HepG2 (cell line): ENCODE data around the gene ARHGAP10.

Experiments
- CCDC6 ChIP-seq: sonication (generic); formaldehyde crosslinking; IDR thresholded peaks from 2 replicates; pipeline ENCODE4 v1.8.1; 2022; ENCODE audit warnings: mild to moderate bottlenecking, missing genetic modification reagents, moderate library complexity
- ELF1 ChIP-seq: sonication (generic); formaldehyde crosslinking; IDR thresholded peaks from 2 replicates; pipeline ENCODE4 v1.4.0; 2020; ENCODE audit warnings: missing genetic modification reagents
- MED8 ChIP-seq: sonication (generic); formaldehyde crosslinking; IDR thresholded peaks from 2 replicates; pipeline ENCODE4 v1.8.1; 2023; ENCODE audit warnings: mild to moderate bottlenecking, missing genetic modification reagents; ENCODE audit not compliant: insufficient replicate concordance
- POLR2AphosphoS5 ChIP-seq: IDR thresholded peaks from 2 replicates; pipeline ENCODE4 v1.6.1; 2012; ENCODE audit warnings: low read depth, low read length
- SMAD9 ChIP-seq: sonication (generic); formaldehyde crosslinking; IDR thresholded peaks from 2 replicates; pipeline ENCODE4 v1.5.1; 2020; ENCODE audit warnings: mild to moderate bottlenecking, missing genetic modification reagents
- ZMYM4 ChIP-seq: sonication (generic); formaldehyde crosslinking; IDR thresholded peaks from 2 replicates; pipeline ENCODE4 v1.8.1; 2023; ENCODE audit warnings: mild to moderate bottlenecking, missing genetic modification reagents
- ZNF468 ChIP-seq: sonication (generic); formaldehyde crosslinking; IDR thresholded peaks from 2 replicates; pipeline ENCODE4 v1.8.0; 2022; ENCODE audit warnings: mild to moderate bottlenecking, moderate library complexity, missing genetic modification reagents
- TF ChIP-seq, protein P1 (sequence below): IDR thresholded peaks from 2 replicates; pipeline ENCODE4 v1.6.1; 2016; ENCODE audit warnings: control low read depth
- TF ChIP-seq, protein P2 (sequence below): sonication (generic); formaldehyde crosslinking; IDR thresholded peaks from 2 replicates; pipeline ENCODE4 v1.9.0; 2021; ENCODE audit warnings: mild to moderate bottlenecking, missing genetic modification reagents
- TF ChIP-seq, protein P3 (sequence below): sonication (generic); formaldehyde crosslinking; IDR thresholded peaks from 2 replicates; pipeline ENCODE4 v1.5.0; 2020; ENCODE audit warnings: mild to moderate bottlenecking, missing genetic modification reagents, moderate library complexity
- TF ChIP-seq, protein P4 (sequence below): sonication (generic); formaldehyde crosslinking; IDR thresholded peaks from 2 replicates; pipeline ENCODE4 v1.4.0; 2020; ENCODE audit warnings: missing genetic modification reagents, mild to moderate bottlenecking, borderline replicate concordance

DNA sequence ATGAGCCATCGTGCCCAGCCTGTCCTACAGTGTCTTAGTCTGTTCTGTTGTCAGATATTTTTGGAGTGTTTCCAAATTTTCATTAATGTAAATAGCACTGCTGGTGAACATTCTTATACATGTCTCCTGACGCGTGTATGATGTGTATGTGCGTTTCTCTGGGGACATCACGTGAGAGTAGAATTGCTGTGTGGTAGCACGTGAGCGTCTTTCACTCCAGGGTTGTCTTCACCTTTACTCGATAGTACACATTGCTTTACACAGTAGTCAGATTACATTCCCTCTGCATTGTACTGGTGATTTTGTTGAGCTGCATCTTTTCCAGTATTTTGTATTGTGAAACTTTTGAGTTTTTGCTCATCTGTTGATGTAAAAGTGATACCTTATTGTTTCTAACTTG is 60.0 kb downstream of the ARHGAP10 start:
- TF ChIP-seq MED8 (CRISPR knock-in tag), result no peak
- TF ChIP-seq, protein P1, sequence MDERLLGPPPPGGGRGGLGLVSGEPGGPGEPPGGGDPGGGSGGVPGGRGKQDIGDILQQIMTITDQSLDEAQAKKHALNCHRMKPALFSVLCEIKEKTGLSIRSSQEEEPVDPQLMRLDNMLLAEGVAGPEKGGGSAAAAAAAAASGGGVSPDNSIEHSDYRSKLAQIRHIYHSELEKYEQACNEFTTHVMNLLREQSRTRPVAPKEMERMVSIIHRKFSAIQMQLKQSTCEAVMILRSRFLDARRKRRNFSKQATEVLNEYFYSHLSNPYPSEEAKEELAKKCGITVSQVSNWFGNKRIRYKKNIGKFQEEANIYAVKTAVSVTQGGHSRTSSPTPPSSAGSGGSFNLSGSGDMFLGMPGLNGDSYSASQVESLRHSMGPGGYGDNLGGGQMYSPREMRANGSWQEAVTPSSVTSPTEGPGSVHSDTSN, result no peak
- TF ChIP-seq, protein P2, sequence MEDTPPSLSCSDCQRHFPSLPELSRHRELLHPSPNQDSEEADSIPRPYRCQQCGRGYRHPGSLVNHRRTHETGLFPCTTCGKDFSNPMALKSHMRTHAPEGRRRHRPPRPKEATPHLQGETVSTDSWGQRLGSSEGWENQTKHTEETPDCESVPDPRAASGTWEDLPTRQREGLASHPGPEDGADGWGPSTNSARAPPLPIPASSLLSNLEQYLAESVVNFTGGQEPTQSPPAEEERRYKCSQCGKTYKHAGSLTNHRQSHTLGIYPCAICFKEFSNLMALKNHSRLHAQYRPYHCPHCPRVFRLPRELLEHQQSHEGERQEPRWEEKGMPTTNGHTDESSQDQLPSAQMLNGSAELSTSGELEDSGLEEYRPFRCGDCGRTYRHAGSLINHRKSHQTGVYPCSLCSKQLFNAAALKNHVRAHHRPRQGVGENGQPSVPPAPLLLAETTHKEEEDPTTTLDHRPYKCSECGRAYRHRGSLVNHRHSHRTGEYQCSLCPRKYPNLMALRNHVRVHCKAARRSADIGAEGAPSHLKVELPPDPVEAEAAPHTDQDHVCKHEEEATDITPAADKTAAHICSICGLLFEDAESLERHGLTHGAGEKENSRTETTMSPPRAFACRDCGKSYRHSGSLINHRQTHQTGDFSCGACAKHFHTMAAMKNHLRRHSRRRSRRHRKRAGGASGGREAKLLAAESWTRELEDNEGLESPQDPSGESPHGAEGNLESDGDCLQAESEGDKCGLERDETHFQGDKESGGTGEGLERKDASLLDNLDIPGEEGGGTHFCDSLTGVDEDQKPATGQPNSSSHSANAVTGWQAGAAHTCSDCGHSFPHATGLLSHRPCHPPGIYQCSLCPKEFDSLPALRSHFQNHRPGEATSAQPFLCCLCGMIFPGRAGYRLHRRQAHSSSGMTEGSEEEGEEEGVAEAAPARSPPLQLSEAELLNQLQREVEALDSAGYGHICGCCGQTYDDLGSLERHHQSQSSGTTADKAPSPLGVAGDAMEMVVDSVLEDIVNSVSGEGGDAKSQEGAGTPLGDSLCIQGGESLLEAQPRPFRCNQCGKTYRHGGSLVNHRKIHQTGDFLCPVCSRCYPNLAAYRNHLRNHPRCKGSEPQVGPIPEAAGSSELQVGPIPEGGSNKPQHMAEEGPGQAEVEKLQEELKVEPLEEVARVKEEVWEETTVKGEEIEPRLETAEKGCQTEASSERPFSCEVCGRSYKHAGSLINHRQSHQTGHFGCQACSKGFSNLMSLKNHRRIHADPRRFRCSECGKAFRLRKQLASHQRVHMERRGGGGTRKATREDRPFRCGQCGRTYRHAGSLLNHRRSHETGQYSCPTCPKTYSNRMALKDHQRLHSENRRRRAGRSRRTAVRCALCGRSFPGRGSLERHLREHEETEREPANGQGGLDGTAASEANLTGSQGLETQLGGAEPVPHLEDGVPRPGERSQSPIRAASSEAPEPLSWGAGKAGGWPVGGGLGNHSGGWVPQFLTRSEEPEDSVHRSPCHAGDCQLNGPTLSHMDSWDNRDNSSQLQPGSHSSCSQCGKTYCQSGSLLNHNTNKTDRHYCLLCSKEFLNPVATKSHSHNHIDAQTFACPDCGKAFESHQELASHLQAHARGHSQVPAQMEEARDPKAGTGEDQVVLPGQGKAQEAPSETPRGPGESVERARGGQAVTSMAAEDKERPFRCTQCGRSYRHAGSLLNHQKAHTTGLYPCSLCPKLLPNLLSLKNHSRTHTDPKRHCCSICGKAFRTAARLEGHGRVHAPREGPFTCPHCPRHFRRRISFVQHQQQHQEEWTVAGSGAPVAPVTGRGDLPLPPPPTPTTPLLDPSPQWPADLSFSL, result no peak
- TF ChIP-seq ZMYM4 (CRISPR knock-in tag), result no peak
- TF ChIP-seq, protein P3, sequence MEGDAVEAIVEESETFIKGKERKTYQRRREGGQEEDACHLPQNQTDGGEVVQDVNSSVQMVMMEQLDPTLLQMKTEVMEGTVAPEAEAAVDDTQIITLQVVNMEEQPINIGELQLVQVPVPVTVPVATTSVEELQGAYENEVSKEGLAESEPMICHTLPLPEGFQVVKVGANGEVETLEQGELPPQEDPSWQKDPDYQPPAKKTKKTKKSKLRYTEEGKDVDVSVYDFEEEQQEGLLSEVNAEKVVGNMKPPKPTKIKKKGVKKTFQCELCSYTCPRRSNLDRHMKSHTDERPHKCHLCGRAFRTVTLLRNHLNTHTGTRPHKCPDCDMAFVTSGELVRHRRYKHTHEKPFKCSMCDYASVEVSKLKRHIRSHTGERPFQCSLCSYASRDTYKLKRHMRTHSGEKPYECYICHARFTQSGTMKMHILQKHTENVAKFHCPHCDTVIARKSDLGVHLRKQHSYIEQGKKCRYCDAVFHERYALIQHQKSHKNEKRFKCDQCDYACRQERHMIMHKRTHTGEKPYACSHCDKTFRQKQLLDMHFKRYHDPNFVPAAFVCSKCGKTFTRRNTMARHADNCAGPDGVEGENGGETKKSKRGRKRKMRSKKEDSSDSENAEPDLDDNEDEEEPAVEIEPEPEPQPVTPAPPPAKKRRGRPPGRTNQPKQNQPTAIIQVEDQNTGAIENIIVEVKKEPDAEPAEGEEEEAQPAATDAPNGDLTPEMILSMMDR (CRISPR knock-in tag), result no peak
- no peak for TF ChIP-seq POLR2AphosphoS5
- no peak for TF ChIP-seq ELF1
- no peak for TF ChIP-seq ZNF468 (CRISPR knock-in tag)
- no peak for TF ChIP-seq CCDC6 (CRISPR knock-in tag)
- TF ChIP-seq, protein P4, sequence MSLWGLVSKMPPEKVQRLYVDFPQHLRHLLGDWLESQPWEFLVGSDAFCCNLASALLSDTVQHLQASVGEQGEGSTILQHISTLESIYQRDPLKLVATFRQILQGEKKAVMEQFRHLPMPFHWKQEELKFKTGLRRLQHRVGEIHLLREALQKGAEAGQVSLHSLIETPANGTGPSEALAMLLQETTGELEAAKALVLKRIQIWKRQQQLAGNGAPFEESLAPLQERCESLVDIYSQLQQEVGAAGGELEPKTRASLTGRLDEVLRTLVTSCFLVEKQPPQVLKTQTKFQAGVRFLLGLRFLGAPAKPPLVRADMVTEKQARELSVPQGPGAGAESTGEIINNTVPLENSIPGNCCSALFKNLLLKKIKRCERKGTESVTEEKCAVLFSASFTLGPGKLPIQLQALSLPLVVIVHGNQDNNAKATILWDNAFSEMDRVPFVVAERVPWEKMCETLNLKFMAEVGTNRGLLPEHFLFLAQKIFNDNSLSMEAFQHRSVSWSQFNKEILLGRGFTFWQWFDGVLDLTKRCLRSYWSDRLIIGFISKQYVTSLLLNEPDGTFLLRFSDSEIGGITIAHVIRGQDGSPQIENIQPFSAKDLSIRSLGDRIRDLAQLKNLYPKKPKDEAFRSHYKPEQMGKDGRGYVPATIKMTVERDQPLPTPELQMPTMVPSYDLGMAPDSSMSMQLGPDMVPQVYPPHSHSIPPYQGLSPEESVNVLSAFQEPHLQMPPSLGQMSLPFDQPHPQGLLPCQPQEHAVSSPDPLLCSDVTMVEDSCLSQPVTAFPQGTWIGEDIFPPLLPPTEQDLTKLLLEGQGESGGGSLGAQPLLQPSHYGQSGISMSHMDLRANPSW, result no peak
- no peak for TF ChIP-seq SMAD9 (CRISPR knock-in tag)
